Measurements from ENCODE around the gene CHRDL1.
"Not testable (repeated sequence)": the region's sequence is repeated elsewhere in the genome, so short reads cannot be mapped to it uniquely, and the experiment has no call there.

Gene CHRDL1, protein sequence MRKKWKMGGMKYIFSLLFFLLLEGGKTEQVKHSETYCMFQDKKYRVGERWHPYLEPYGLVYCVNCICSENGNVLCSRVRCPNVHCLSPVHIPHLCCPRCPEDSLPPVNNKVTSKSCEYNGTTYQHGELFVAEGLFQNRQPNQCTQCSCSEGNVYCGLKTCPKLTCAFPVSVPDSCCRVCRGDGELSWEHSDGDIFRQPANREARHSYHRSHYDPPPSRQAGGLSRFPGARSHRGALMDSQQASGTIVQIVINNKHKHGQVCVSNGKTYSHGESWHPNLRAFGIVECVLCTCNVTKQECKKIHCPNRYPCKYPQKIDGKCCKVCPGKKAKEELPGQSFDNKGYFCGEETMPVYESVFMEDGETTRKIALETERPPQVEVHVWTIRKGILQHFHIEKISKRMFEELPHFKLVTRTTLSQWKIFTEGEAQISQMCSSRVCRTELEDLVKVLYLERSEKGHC

DNA sequence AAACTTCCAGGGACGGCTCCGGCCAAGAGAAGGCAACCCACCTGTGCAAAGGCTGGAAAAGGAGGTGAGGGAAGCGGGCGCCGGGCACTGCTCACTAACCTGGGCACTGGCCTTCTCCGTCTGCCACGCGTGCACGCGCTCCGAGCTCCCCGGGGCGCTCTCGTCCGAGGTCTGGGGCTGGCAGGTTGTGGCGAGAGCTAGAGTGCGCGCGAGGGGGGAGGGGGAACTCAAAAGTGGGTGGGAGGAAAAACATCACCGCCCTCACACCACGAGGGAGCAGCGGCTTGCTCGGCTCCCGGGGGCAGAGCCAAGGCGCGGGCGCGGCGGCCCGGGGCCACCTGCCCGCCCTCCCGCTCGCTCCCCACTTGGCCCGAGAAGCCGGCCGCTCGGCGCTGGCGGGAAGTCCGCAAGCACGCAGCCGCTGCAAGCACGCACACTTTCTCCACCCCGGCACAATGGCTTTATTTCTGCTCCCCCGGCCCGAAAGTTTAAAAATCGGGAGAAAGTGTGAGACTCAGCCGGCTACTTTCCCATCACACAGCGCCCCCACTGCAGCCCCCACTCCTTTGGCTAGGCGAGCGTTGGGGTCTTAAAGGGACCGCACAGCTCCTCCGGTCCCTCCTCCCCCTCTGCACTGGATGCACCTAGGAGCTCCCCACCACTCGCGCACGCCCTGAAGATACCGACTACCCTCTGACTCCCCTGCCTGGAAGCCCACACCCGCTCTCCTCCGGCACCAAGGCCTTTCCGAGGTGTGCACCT is at the start of gene CHRDL1:
Gene CHRDL1, minus strand, starts transcription at position 173 of the 762 bp plus-strand sequence. CDS start 3,636 bp downstream, outside the sequence.
- peak; percentile 5 for DNase-seq

DNA sequence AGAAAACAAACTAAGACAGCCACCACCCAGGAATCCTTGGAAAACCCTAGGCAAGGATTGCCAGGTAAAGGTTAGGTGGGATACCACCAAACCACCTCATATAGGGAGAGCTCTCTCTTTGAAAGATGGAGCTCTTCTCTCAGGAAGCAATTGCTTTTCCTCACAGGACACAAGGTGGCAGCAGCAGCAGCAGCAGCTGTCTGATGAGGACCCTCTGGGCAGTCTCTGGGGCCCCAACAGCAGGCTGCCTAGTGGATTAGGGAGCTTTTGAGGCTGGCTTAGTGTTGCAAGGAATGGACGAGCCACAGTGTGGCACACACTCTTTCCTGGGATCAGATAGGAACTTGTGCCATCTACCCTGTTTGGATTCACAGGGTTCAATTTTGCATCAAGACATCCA is 41.4 kb upstream of the CHRDL1 start:
- DNase-seq = no peak

DNA sequence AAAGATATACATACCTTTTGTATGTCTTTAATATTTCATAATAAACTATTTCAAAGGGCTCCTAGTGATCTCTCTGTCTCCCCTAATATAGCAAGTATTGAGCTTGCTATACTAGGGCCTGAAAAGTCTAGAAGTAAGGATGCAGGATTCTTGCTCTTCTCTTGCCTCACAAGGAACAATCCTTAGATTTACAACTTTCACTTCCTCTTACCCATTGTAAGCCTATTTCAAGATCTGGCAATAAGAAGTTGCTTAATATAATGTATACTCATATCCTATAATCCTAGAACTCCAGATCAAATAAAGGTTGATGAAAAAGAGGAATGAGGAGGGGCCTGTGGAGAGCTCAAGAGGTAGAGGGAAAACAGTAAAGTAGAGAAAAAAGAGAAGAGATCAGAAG is 40.8 kb upstream of the CHRDL1 start:
- DNase-seq = no peak

DNA sequence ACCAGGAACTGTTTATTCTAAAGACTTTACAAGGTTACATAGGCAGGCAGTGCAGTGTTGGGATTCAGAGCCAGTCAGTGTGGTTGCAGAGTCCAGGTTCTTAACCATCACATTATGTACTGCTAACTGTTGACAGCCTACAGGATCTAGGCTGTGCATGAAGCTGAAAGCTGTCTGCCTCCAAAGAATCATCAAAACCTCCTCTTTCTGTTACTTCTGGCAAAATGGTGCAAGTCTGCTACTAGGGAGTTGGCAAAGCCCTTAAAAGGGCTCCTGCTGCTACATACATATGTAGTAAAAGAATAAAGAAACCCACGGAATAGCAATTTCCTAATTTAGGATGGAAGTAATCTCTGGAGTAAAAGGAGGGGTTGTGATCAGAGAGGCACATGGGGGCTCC is 40.4 kb upstream of the CHRDL1 start:
- DNase-seq = no peak

DNA sequence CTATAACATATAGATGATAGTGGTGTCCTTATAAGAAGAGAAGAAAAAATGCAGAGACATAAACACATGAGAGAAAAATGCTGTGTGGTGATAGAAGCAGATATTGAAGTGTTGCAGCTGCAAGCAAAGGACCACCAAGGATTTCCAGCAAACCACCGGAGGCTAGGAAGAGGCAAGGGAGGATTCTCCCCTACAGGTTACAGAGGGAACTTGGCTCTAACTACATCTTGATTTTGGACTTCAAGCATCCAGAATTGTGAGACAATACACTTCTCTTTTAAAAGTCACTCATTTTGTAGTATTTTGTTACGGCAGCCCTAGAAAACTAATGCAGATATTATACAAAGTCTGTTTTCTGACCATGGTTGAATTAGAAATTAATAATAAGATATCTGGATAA is 30.4 kb upstream of the CHRDL1 start:
- no peak for DNase-seq

DNA sequence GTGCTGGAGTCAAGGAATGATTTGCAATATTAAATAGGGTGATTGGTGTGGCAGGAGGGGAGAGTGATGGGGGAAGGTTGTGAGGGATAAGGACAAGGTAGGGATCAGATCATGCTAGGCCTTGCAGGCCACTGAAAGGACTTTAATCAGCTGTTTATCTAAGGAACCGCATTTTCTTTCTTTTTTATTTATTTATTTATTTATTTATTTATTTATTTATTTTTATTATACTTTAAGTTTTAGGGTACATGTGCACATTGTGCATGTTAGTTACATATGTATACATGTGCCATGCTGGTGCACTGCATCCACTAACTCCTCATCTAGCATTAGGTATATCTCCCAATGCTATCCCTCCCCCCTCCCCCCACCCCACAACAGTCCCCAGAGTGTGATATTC is 20.9 kb upstream of the CHRDL1 start:
- not testable (repeated sequence) for DNase-seq

DNA sequence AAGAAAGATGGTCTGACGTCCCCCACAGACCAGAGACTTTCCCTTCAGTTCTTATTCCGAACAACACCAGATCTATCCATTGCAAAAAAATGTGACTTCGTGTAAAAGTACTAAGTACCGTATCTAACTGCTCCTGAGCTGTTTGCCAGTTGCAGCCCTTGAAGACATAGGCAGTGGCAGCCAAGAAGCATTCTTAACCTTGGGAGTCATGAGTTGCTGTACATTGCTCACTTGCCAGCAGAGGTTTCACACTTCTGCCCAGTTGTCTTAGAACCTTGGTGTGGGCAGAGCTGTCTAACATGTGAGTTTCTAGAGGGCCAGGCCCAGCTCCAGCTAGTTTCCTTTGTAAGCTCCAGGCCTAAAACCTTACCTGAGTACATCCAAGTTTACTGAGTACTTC is 10.5 kb upstream of the CHRDL1 start:
- no peak for DNase-seq

DNA sequence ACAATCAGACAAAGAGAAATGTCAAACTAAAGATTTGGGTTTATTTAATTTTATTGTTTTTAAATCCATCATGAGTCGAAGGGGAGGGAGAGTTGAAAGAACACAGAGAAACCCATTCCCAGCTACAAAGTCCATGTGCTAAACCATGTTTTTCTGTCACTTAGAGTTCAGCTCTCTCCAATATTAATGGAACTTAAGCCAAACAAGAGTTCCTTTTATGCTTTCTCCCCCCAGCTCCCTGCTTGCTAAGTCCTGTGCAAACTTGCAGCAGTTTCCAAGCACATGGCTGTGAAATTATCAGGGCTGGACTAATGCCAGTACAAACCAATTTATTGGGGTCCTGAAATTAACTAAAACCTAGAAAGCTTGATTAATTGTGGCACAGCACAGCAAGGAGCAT is 9.7 kb upstream of the CHRDL1 start:
- DNase-seq = no peak

DNA sequence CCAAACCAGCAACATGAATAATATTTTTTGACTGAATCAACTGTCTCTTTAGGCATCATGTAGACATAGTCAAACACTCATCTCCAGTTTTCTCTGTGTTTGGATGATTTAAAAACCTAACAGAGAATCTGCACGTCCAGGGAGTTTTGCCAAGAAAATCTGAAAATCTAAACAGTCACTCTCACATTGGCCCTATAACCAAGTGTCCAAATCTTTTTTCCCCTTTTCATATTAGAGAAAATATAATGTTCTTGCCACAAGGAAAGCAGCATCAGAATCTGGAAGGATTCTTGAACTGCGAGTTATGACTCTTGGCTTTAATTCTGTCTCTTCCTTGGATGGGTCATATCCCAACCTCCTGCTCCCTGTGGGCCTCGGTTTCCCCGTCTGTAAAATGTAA is 8.8 kb upstream of the CHRDL1 start:
- no peak for DNase-seq

DNA sequence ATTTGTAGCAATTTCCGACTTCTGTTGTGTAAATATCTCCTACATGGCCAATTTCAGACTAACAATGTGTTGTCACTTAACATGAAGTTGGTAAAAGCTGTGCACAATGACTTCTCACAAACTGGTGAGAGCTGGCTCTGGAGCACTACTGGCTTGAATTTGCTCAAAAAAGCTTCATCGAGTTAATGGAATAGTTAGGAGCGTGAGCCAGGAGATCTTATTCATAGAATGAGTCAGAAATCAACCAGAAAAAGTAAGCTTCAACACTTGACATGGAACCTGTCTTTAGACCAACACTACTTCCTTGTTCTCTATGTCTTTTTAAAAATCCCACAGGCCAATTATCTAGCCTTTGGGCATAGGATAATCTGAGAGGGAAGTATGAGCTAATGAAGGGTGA is 7.9 kb upstream of the CHRDL1 start:
- no peak for DNase-seq

DNA sequence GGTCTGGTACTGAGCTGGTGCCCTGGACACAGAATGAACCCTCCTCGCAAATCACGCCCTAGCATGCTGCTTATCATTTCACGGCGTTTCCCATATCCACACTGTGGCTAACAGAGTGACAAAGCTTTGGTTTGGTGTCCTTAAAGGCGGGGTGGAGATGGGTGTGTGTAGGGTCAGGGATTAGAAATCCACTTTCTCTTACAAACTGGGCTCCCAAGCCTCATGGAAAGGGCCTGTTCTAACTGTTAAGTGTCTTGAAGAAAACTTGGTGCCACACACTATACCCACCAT is 735 bp upstream of the CHRDL1 start:
- no peak for DNase-seq

DNA sequence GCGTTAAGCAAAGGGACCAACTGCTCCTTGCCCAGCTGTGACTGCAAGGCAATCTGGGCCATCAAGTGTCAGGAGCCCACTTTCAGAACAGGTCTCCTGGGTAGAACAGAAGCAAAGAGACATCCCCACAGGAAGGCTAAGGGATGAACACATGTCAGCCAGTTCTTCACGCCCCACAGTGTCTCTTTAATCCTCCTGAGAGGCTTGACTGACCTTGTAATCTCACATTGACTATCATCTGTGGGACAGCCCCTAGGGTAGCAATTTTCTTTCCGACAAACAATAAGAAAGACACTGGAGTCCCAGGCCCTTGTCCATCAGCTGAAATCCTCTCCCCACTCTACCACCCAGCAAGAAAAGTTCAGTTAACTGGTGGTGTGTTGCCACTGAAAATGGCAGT is 1.0 kb downstream of the CHRDL1 start:
- DNase-seq = no peak

DNA sequence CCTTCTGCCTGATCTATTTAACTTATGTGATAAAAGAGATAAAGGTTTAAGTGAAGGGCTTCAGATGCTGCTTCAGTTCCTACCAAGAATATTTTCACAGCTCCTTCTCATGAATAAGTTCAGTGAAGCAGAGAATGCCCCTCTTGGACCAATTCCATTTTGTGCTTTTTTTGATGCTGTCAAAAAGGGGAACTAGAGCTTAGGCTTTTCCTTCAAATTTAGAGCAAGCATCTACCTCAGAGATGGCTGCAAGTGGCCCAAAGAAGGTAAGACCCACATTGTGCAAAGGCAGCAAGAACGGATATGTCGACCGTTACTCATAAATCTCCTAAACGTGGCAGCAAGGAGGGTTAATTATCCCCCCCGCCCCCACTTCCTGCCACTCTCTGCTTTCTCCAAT is 4.5 kb downstream of the CHRDL1 start:
- DNase-seq = no peak

DNA sequence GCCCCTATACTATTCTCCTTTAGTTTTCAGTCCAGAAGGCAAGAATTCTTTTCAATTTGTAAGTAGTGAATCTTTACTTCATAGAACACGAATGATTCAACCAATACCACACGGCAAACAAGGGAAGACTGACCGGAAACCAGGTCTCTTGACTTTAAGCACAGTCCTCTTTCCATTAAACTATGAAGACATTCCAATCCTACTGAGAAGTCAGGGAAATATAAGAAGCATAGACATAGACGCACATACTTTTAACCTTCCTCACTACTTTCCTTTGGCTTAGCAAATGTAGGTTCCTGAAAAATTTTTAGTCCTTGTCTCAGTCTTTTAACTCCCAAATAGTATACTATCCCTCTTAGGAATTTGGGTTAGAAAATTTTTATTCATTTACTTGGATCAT is 9.1 kb downstream of the CHRDL1 start:
- DNase-seq = no peak

DNA sequence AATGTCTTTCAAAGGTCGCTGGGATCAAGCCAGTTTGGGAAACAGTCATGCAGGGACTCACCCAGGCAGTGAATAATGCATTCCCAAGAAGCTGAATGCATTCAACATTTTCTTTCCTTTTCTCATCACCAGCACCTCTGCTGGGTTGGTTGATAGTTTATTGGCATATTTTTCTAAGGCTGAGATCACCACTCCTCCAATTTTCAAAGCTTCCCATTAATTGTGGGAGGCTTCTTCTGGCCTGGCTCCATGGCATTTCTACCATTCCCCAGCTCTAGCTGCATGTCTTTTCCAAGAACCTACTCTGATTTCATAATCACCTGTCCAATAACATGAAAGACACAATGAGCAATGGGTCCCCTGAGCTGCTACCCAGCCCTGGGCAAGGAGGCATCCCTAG is 35.8 kb downstream of the CHRDL1 start:
- no peak for DNase-seq

DNA sequence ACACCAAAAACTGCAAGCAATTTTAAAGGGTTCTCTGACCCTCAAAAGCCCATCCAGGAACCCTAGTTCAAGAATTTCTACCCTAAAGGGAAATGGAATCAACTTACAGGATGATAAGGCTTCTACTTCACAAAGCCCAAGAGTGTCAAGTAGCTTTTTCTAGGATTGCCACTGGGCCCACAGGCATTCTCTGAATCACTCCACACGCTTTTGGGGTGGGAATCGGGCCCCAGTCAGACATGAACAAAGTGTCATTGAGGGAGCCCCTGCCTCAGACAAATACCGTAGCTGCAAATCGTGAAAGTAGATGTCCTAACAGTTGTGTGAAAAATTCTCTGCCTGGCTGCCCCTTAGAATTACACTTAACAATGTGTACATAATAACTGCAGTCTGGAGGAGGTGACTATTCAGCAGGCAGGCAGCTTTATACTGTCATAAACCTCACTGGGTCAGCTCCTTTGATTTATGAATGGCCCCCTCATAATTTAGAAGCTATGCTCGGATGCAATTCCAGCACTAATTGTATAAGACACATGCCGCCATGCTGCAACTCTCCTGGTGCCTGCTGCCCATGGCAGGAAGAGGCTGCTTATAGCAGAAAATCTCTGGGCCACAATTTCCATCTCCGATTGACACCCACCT is 36.7 kb downstream of the CHRDL1 start:
- no peak for DNase-seq

DNA sequence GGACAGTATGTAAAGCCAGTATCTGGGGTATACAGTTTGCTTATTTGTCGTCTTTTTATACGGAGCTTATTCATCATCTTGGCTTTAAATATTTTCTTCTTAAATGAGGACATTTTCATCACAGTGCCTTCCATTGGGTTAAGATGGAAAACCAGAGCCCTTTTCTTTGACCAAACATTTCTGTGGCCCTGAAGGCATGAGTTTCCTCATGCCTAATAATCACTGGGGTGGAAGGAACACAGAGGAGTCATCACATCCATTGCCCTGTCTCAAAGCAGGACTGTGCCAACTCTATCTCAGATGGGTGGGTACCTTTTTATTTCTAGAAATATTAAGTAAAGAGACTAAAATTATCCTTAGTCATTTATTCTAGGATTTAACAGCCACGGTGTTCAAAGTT is 40.0 kb downstream of the CHRDL1 start:
- no peak for DNase-seq

DNA sequence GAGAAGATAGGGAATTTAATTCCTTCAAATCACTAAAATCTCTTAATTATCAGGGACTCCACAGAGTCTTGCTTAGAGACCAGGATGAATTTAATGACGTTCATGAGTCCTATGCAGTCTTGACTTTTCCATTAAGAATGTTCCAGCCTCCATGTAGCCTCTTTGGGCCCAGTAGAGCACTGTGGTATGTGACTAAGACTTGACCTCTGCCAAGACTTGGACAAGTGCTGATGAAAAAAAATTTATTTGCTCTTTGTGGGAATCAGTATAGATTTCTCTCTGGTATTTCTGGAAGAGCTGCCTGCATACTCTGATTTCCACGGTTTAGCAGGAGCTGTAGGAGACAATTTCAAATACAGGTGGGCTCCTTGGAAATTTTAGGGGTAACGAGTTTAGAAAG is 40.6 kb downstream of the CHRDL1 start:
- DNase-seq = no peak

DNA sequence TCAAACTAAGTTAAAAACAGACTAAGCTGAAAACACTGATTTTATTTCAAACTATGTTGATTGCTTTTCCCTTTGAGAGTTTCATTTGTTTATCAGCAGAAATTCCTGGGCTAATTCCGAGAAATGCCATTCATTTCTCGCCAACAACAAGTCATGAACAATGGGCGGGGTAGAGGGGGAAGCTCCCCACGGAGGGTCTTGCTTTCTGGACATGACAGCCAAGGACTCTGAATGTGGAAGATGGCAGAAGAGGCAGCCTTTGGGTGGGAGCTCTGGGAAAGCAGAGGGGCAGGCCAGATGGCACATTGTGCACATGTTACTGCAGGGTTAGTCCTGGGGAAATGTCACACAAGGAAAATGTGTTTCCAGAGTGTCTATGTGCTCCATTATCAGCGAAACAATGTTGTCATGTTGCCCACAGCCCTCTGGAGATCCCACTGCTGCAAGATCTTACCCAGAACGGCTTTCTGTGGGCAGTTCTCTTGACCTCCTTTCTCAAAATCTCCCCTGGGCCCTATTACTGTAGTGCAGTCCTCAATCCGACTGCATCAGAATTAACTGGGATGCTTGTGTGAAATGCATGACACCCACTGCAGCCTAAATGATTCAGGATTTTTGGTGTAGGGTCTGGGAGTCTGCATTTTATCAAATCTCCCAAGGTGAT is 45.0 kb downstream of the CHRDL1 start:
- DNase-seq = no peak

DNA sequence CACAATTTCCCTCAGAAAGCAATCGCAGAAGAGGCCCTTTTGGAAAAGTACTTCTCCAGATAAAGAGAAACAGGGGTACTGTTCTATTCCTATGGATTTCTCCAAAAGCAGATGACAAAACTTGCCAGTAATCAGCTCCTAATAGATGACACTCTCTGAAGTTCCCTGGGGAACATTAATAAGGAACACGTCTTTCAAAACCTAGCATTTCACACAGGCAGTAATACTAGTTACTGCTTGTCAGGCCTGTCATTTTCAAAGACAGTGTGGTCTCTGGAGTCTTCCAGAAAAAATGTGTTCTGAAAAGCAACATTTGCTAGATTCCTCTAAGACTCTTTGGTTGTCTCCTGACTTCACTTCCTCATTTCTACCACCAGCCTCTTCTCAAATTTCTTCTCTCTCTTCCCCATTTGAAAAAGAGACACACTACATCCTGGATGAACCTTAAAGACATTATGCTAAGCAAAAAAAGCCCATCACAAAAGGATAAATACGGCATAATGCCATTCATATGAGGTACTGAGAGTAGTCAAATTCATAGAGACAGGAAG is 47.3 kb downstream of the CHRDL1 start:
- DNase-seq = no peak

DNA sequence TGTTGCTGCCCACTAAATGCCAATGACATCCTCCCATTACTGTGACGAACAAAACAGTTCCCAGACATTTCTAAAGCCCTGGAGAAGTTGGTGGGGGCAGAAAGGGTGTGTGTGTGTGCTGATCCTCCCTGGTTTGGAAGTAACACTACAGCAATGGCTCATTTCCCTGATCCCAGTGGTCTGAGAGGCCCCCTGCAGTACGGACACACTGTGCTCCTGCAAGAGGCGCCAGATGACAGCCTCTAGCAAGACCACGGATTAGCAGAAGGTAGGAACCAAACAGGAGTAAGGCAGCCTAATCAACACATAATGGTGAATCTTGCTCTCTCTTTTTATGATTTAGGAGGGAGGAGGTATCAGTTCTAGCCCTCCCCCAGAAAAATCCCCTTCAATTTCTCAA is 49.6 kb downstream of the CHRDL1 start:
- DNase-seq = no peak

DNA sequence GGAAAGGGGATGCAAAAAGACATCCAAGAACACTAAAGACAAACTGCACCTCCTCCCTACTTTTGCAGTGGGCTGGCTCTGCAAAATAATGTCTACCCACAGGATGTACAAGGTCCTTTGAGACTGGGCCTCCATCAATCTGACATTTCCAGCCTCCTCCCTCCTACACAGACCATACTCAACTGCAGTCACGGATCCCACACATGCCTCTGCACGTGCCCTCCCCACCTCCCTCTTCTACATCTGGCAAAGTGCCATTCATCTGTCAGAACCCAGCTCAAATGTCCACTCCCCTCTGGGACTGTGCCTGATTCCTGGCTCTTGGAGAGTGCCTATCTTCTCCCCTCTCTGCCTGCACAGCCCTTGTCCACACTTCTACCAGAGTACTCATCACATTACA is 50.3 kb downstream of the CHRDL1 start:
- DNase-seq = no peak

DNA sequence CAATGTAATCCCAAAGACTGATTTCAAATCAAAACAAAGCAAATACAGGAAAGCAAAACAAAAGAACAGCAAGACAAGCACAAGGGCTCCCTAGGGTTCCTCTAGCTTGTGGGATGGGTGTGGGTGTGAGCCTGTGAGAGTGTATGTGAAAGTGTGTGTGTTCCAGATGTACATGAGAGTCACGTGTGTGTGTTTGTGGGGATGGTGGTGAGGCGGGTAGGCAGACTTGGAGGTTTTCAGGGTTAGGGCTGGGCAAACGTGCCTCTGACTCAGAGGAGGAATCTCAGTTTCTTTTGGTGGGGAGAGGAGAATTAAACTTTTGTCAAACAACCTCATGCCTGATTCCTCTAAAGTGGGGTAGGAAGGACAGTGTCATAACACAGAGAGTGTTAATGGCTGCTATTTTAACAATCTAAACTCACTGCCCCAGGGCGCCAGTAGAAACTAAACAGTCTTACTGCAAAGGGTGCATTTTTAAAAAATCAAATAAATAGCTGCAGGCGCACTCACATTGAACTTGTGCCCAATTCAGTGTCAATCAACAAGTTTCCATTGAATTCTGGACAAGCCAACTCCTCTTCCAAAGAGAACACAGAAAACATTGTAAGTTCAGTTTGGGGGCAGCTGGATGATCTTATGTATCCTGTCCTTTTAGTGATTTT is 51.8 kb downstream of the CHRDL1 start:
- peak; percentile 6 for DNase-seq

Measured in activated CD4-positive, alpha-beta T cell treated with anti-CD3 and anti-CD28 coated beads, Interleukin-10, Interleukin-2, amounts not matched to agents 100 ng/mL and 50 ng/mL, durations not matched to agents 16 hours and 8 hours (primary cell).